Naive thymus-derived CD4-positive, alpha-beta T cell (primary cell): Measurements from ENCODE around the gene EIF4A3. TPM values are rescaled to one million over a fixed set of nuclear protein-coding genes. Genes with fewer than 3 reads are reported as not detected.

Source experiments
- ATAC-seq: fragments of 150-1000 bp; cut with Tn5 transposase; 2 replicates; pipeline ENCODE4 v1.10.0; 2021; ENCODE audit warnings: mild to moderate bottlenecking, moderate library complexity
- CTCF ChIA-PET: fragments of 350-600 bp; sonication (Branson Sonifier 250); formaldehyde crosslinking; loops from one replicate; lab custom pipeline; 2021; ENCODE audit warnings: antibody characterized with exemption; lab: Charles Lee
- POLR2A ChIA-PET: fragments of 350-600 bp; sonication (Branson Sonifier 250); formaldehyde crosslinking; loops from one replicate; lab custom pipeline; 2021; ENCODE audit warnings: antibody characterized with exemption, inconsistent platforms; lab: Charles Lee
- DNase-seq, 9 donors: peaks; one replicate each; pipeline versions ENCODE4 v3.0.0 to v3.0.0-alpha.2; 2020 to 2022; ENCODE audit warnings: mixed read lengths in 1 of 9
- H3K27ac ChIP-seq: one replicate; pipeline ENCODE4 v1.7.0; 2013; ENCODE audit warnings: mild to moderate bottlenecking, low read depth, low read length, moderate library complexity
- H3K27me3 ChIP-seq, 2 donors: one replicate each; pipeline ENCODE4 v1.7.0; 2013; ENCODE audit warnings: low read length in 2 of 2, mild to moderate bottlenecking in 2 of 2, moderate library complexity in 2 of 2; ENCODE audit not compliant: control insufficient read depth in 2 of 2, insufficient read depth in 2 of 2
- H3K36me3 ChIP-seq, 3 experiments: 1 replicate in 2 of 3; 2 replicates in 1 of 3; pipeline ENCODE4 v1.7.0; 2013; ENCODE audit warnings: low read length in 3 of 3, mild to moderate bottlenecking in 3 of 3, moderate library complexity in 1 of 3; ENCODE audit not compliant: insufficient read depth in 3 of 3, control insufficient read depth in 2 of 3
- H3K4me1 ChIP-seq, 2 donors: one replicate each; pipeline ENCODE4 v1.7.0; 2013; ENCODE audit warnings: low read length in 2 of 2, mild to moderate bottlenecking in 2 of 2, moderate library complexity in 1 of 2; ENCODE audit not compliant: control insufficient read depth in 2 of 2, insufficient read depth in 2 of 2
- H3K4me3 ChIP-seq: 2 replicates; pipeline ENCODE4 v1.7.0; 2013; ENCODE audit warnings: mild to moderate bottlenecking, low read length
- H3K9me3 ChIP-seq, 3 experiments: 1 replicate in 2 of 3; 2 replicates in 1 of 3; pipeline ENCODE4 v1.7.0; 2013; ENCODE audit warnings: low read length in 3 of 3; ENCODE audit not compliant: control insufficient read depth in 2 of 3
- H3K27ac Mint-ChIP-seq, 9 donors: one replicate each; pipeline ENCODE4 v1.8.0; 2020 to 2022; ENCODE audit warnings: mixed read lengths in 9 of 9, mild to moderate bottlenecking in 8 of 9, moderate library complexity in 5 of 9, inconsistent platforms in 2 of 9
- H3K27me3 Mint-ChIP-seq, 5 donors: one replicate each; pipeline ENCODE4 v1.8.0; 2021 to 2022; ENCODE audit warnings: mixed read lengths in 5 of 5, mild to moderate bottlenecking in 1 of 5
- H3K36me3 Mint-ChIP-seq, 5 donors: one replicate each; pipeline ENCODE4 v1.8.0; 2020 to 2022; ENCODE audit warnings: mixed read lengths in 5 of 5, mild to moderate bottlenecking in 3 of 5, inconsistent platforms in 1 of 5
- H3K4me1 Mint-ChIP-seq, 7 donors: one replicate each; pipeline ENCODE4 v1.8.0; 2020 to 2022; ENCODE audit warnings: mixed read lengths in 7 of 7, mild to moderate bottlenecking in 3 of 7, inconsistent platforms in 1 of 7
- H3K4me3 Mint-ChIP-seq, 10 donors: one replicate each; pipeline ENCODE4 v1.8.0; 2020 to 2022; ENCODE audit warnings: mild to moderate bottlenecking in 10 of 10, mixed read lengths in 10 of 10, moderate library complexity in 6 of 10, inconsistent platforms in 2 of 10
- H3K9me3 Mint-ChIP-seq, 11 donors: one replicate each; pipeline ENCODE4 v1.8.0; 2020 to 2022; ENCODE audit warnings: mixed read lengths in 11 of 11, mild to moderate bottlenecking in 4 of 11, inconsistent platforms in 1 of 11, moderate library complexity in 1 of 11
- intact Hi-C, 2 donors: fragments of 100-400 bp; cut with micrococcal nuclease; formaldehyde crosslinking; loops; one replicate each; pipeline ENCODE4 v1.15.1; 2023
- polyA plus RNA-seq, 2 donors: library from polyadenylated mRNA; unstranded; fragments of 300-500 nt; fragmentation: Illumina TruSeq; gene quantifications; one replicate each; pipeline ENCODE4 v1.2.3, GENCODE V29; 2021
- total RNA-seq, 6 experiments: library from RNA in 5 of 6; stranded (reverse) in 5 of 6; gene quantifications; 1 replicate in 5 of 6; 2 replicates in 1 of 6; pipeline ENCODE4 v1.2.3 and lab custom pipeline; 2021 to 2026

The EIF4A3 gene
- total and polyA plus RNA-seq, 7 experiments from 2014 or later: 48.6 to 128 (median 75.9) TPM

DNA sequence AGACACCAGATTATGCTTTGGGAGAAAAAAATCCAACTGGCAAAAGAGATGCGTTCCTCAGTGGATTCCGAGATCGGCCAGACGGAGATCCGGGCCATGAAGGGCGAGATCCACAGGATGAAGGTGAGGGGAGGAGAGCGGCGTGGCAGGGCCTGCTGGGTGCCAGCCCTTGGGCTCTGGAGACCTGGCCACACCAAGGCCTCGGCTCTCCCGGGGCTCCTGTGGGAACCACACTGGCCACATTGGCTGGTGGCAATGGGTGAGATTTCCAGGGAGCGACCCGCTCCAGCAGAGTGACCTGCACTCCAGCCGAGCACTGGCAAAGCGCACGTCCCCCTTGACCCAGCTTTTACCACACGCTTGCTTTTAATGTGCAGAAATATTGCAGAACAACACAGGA is 57.2 kb downstream of the EIF4A3 start:
- no peak overlapping the region for H3K4me3 Mint-ChIP-seq
- H3K27ac Mint-ChIP-seq: no peak overlapping the region
- Histone ChIP-seq H3K36me3 (no peaks in the 10 kb centered on the region), H3K4me1 (no peaks in the 10 kb centered on the region), H3K4me3 (no peak overlapping the region), H3K27me3 (no peaks in the 10 kb centered on the region), H3K9me3 (no peaks in the 10 kb centered on the region), H3K27ac (no peak overlapping the region)
- POLR2A ChIA-PET: no interaction called here
- intact Hi-C loops: no loop called here
- CTCF ChIA-PET: interaction anchor here (0.5 kb wide), 1 partner anchor 33 kb away, joined by 3 read pairs; no protein-coding TSS in a partner anchor
- ATAC-seq (no peak), DNase-seq (no peak)
- peaks cover 0 to 7% (median 0%) of the 10 kb centered on the region in 5 donors for H3K27me3 Mint-ChIP-seq
- no peaks in the 10 kb centered on the region for H3K9me3 Mint-ChIP-seq
- no peaks in the 10 kb centered on the region for H3K4me1 Mint-ChIP-seq
- H3K36me3 Mint-ChIP-seq: no peaks in the 10 kb centered on the region

DNA sequence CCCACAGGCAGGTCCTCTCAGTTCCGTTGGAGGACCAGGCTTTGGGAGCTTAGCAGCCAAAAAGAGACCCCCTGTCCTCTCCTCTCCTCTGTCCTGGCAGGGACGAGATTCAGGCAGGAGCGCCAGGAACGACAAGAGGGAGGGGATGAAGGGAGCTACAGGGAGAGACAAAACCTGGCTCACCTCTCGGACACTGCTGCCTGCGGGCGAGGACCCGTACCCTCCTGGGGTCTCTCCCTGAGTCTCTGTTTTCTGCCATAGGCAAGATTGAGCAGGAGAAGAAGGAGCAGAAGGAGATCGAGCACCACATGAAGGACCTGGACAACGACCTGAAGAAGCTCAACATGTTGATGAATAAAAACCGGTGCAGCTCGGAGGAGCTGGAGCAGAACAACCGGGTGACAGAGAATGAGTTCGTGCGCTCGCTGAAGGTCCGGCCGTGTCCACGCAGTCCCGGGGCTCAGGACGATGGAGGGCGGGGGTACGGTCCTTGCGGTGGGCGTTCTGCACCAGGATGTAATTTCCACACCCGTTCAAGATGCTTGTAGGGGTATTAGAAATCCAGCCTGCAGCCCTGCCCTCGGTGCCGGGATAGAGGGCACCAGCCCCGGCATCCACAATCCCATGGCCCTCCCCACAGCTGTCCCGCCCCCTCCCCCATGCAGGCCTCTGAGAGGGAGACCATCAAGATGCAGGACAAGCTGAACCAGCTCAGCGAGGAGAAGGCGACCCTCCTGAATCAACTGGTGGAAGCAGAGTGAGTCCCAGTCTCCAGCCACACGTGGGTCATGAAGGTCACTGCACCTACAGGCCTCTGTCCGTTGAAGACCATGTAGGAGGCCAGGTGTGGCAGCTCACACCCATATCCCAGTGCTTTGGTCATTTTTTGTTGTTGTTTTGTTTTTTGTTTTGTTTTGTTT is 59.3 kb downstream of the EIF4A3 start:
- DNase-seq (no peak), ATAC-seq (no peak)
- H3K4me1 ChIP-seq: peaks cover 0 to 2% of the 10 kb centered on the region in 2 donors
- ChIA-PET POLR2A (no interaction called here), CTCF (interaction anchor here (0.9 kb wide), 1 partner anchor 14 kb away, joined by 3 read pairs; the partner anchor contains the start of gene GAA)
- intact Hi-C loops: no loop called here
- no peaks in the 10 kb centered on the region for H3K27me3 ChIP-seq
- H3K4me3 Mint-ChIP-seq: no peak overlapping the region
- no peak overlapping the region for H3K27ac ChIP-seq
- H3K27ac Mint-ChIP-seq: no peak overlapping the region
- H3K4me1 Mint-ChIP-seq: peaks cover 0 to 3% (median 2%) of the 10 kb centered on the region in 7 donors
- H3K36me3 Mint-ChIP-seq: no peaks in the 10 kb centered on the region
- H3K4me3 ChIP-seq: no peak overlapping the region
- H3K27me3 Mint-ChIP-seq: peaks cover 0 to 7% (median 0%) of the 10 kb centered on the region in 5 donors
- no peaks in the 10 kb centered on the region for H3K9me3 ChIP-seq
- H3K9me3 Mint-ChIP-seq: no peaks in the 10 kb centered on the region
- no peaks in the 10 kb centered on the region for H3K36me3 ChIP-seq

DNA sequence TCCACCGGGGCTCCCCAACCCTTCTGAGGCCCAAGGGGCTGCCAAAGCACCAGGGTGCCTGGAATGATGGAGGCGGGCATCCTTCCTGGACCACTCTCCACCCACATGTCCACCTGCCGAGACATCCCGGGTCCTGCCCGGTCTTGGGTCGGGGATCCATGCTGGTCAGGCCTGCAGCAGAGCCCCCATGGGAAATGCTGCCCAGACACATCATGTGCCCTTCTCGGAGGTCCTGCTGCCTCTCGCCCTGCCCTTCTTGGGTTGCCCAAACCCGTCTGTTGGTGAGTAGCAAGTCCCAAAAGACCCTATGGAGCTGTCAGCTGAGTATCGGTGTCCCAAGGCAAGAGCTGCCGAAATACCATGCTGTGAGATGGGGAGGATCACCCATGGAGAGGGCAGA is 60.3 kb downstream of the EIF4A3 start:
- Histone ChIP-seq H3K27me3 (no peaks in the 10 kb centered on the region), H3K4me1 (peaks cover 0 to 5% of the 10 kb centered on the region in 2 donors), H3K36me3 (no peaks in the 10 kb centered on the region), H3K4me3 (no peak overlapping the region), H3K27ac (no peak overlapping the region), H3K9me3 (no peaks in the 10 kb centered on the region)
- Mint-ChIP-seq H3K27ac (no peak overlapping the region), H3K4me3 (no peak overlapping the region), H3K27me3 (peaks cover 0 to 6% (median 0%) of the 10 kb centered on the region in 5 donors), H3K36me3 (no peaks in the 10 kb centered on the region), H3K9me3 (no peaks in the 10 kb centered on the region), H3K4me1 (peaks cover 0 to 4% (median 2%) of the 10 kb centered on the region in 7 donors)
- DNase-seq (no peak), ATAC-seq (no peak)
- intact Hi-C loops: no loop called here
- ChIA-PET CTCF (interaction anchor here (0.9 kb wide), 1 partner anchor 15 kb away, joined by 3 read pairs; the partner anchor contains the start of gene GAA), POLR2A (no interaction called here)

DNA sequence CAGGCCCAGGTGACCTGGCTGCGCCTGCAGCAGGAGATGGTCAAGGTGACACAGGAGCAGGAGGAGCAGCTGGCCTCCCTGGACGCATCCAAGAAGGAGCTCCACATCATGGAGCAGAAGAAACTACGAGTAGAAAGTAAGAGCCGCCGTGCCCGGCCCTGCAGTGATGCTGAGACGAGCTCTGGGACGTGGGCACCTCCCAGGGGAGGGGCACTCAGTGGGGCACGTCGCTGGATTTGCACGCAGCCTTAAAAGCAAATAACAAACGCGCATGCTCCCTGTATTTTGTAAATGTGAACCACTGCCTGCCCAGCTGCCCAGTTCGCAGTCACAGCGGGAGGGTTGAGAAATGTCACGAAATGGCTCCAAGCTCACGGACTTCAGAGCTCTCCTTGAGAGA is 60.8 kb downstream of the EIF4A3 start:
- Histone ChIP-seq H3K27me3 (no peaks in the 10 kb centered on the region), H3K4me3 (no peak overlapping the region), H3K36me3 (no peaks in the 10 kb centered on the region), H3K4me1 (peaks cover 0 to 5% of the 10 kb centered on the region in 2 donors), H3K9me3 (no peaks in the 10 kb centered on the region), H3K27ac (no peak overlapping the region)
- Mint-ChIP-seq H3K9me3 (no peaks in the 10 kb centered on the region), H3K27me3 (peaks cover 0 to under 1% (median 0%) of the 10 kb centered on the region in 5 donors), H3K4me3 (no peak overlapping the region), H3K4me1 (peaks cover 0 to 4% (median 2%) of the 10 kb centered on the region in 7 donors), H3K27ac (peak overlapping the region in 1 of 9 donors; percentile 17), H3K36me3 (no peaks in the 10 kb centered on the region)
- intact Hi-C loops: no loop called here
- ChIA-PET POLR2A (no interaction called here), CTCF (interaction anchor here (0.7 kb wide), 1 partner anchor 162 kb away, joined by 4 read pairs; no protein-coding TSS in a partner anchor)
- DNase-seq: no peak
- no peak for ATAC-seq

DNA sequence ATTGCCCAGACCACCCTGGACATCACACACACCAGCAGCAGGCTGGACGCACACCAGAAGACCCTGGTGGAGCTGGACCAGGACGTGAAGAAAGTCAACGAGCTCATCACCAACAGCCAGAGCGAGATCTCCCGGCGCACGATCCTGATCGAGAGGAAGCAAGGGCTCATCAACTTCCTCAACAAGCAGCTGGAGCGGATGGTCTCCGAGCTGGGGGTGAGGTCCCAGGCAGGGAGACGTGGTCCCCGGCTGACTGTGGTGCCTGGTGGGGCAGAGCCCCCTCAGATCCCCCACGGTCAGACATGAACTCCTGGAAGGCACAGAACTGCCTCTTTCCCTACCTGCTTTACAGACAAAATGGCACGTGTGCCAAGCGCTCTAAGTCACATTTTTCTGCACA is 62.2 kb downstream of the EIF4A3 start:
- intact Hi-C loops: no loop called here
- ChIA-PET POLR2A (no interaction called here), CTCF (no interaction called here)
- DNase-seq: no peak
- no peaks in the 10 kb centered on the region for H3K36me3 Mint-ChIP-seq
- ATAC-seq: no peak
- H3K9me3 Mint-ChIP-seq: no peaks in the 10 kb centered on the region
- Histone ChIP-seq H3K27ac (no peak overlapping the region), H3K9me3 (no peaks in the 10 kb centered on the region), H3K4me3 (no peak overlapping the region), H3K36me3 (no peaks in the 10 kb centered on the region), H3K4me1 (peaks cover 0 to 5% of the 10 kb centered on the region in 2 donors), H3K27me3 (no peaks in the 10 kb centered on the region)
- no peak overlapping the region for H3K27ac Mint-ChIP-seq
- H3K4me1 Mint-ChIP-seq: peaks cover 0 to 4% (median 2%) of the 10 kb centered on the region in 7 donors
- H3K27me3 Mint-ChIP-seq: no peaks in the 10 kb centered on the region
- H3K4me3 Mint-ChIP-seq: no peak overlapping the region
